ENCODE data around the gene WSCD1. TPM values are rescaled to one million over a fixed set of nuclear protein-coding genes. Genes with fewer than 3 reads are reported as not detected.

WSCD1 gene
- polyA plus RNA-seq, 3 donors = not detected

DNA sequence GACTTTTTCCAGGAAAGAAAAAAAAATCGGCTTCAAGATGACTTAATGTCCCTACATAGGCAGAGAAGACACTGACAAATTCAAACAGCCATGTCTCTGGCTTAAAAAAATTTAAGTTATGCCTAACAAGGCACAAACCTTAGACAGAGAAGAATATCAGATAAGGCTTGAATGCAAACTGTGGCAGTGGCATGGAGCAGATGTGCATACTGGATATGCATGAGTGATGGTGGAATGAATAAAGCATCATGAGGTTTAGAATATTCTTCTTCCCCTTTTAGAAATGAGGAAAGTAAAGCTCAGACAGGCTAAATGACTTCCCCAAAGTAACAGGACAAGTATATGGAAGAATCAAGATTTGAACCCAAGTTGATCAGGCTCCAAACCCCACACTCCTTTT lies 23.2 kb upstream of the WSCD1 start:
- no peaks in the 10 kb centered on the region for H4K20me1 ChIP-seq (ENCODE audit: insufficient read depth, low read length)
- Mint-ChIP-seq H3K36me3 (no peaks in the 10 kb centered on the region), H3K27ac (no peak overlapping the region), H3K27me3 (ENCODE audit: low read depth in 3 of 3) (peaks cover 4 to 5% (median 5%) of the 10 kb centered on the region in 3 donors), H3K4me1 (no peaks in the 10 kb centered on the region), H3K4me3 (no peak overlapping the region), H3K9me3 (peaks cover 0 to 2% (median 0%) of the 10 kb centered on the region in 7 donors)
- H3K36me3 ChIP-seq (replicated peaks in 1 of 2; ENCODE audit: control insufficient read depth in 1 of 2, insufficient read depth in 2 of 2, low read length in 2 of 2) = no peaks in the 10 kb centered on the region
- no peak overlapping the region for H3K4me3 ChIP-seq (replicated peaks in 1 of 3; ENCODE audit: low read depth in 2 of 3, low read length in 3 of 3)
- no CpG with 5 or more reads among the region's 1 CpG for WGBS (ENCODE audit: insufficient coverage)
- no peaks in the 10 kb centered on the region for H3K79me2 ChIP-seq (ENCODE audit: insufficient read depth, low read length)
- TF ChIP-seq, protein P1, sequence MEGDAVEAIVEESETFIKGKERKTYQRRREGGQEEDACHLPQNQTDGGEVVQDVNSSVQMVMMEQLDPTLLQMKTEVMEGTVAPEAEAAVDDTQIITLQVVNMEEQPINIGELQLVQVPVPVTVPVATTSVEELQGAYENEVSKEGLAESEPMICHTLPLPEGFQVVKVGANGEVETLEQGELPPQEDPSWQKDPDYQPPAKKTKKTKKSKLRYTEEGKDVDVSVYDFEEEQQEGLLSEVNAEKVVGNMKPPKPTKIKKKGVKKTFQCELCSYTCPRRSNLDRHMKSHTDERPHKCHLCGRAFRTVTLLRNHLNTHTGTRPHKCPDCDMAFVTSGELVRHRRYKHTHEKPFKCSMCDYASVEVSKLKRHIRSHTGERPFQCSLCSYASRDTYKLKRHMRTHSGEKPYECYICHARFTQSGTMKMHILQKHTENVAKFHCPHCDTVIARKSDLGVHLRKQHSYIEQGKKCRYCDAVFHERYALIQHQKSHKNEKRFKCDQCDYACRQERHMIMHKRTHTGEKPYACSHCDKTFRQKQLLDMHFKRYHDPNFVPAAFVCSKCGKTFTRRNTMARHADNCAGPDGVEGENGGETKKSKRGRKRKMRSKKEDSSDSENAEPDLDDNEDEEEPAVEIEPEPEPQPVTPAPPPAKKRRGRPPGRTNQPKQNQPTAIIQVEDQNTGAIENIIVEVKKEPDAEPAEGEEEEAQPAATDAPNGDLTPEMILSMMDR (IDR thresholded peaks at IDR 0.05) = no peak
- H3K4me1 ChIP-seq (ENCODE audit: control insufficient read depth in 1 of 2, insufficient read depth in 2 of 2, low read length in 2 of 2) = no peaks in the 10 kb centered on the region
- no peak overlapping the region for H3K9ac ChIP-seq (ENCODE audit: insufficient read depth, low read length, poor library complexity, severe bottlenecking)
- no peak overlapping the region for H3K4me2 ChIP-seq (replicated peaks; ENCODE audit: extremely low read depth, low read length, poor library complexity, severe bottlenecking)
- no peaks in the 10 kb centered on the region for H3K9me3 ChIP-seq (replicated peaks in 1 of 2; ENCODE audit: control insufficient read depth in 1 of 2, insufficient read depth in 1 of 2, low read length in 2 of 2)
- H2AFZ ChIP-seq (ENCODE audit: insufficient read depth, low read depth, low read length, poor library complexity, severe bottlenecking) = no peak overlapping the region
- intact Hi-C loops (cut with micrococcal nuclease) = no loop called here
- no peaks in the 10 kb centered on the region for H3K27me3 ChIP-seq (ENCODE audit: control insufficient read depth in 2 of 2, insufficient read depth in 2 of 2, low read length in 2 of 2)
- no peak overlapping the region for H3K27ac ChIP-seq (ENCODE audit: low read depth in 1 of 2, low read length in 2 of 2)
- no peak for DNase-seq

- Histone ChIP-seq H3K9me3 (replicated peaks in 1 of 2; ENCODE audit: control insufficient read depth in 1 of 2, insufficient read depth in 1 of 2, low read length in 2 of 2) (no peaks in the 10 kb centered on the region), H3K27ac (ENCODE audit: low read depth in 1 of 2, low read length in 2 of 2) (no peak overlapping the region), H2AFZ (ENCODE audit: insufficient read depth, low read depth, low read length, poor library complexity, severe bottlenecking) (no peak overlapping the region), H3K36me3 (replicated peaks in 1 of 2; ENCODE audit: control insufficient read depth in 1 of 2, insufficient read depth in 2 of 2, low read length in 2 of 2) (no peaks in the 10 kb centered on the region), H3K4me1 (ENCODE audit: control insufficient read depth in 1 of 2, insufficient read depth in 2 of 2, low read length in 2 of 2) (no peaks in the 10 kb centered on the region), H4K20me1 (ENCODE audit: insufficient read depth, low read length) (no peaks in the 10 kb centered on the region), H3K27me3 (ENCODE audit: control insufficient read depth in 2 of 2, insufficient read depth in 2 of 2, low read length in 2 of 2) (no peaks in the 10 kb centered on the region), H3K79me2 (ENCODE audit: insufficient read depth, low read length) (no peaks in the 10 kb centered on the region), H3K4me2 (replicated peaks; ENCODE audit: extremely low read depth, low read length, poor library complexity, severe bottlenecking) (no peak overlapping the region), H3K9ac (ENCODE audit: insufficient read depth, low read length, poor library complexity, severe bottlenecking) (no peak overlapping the region), H3K4me3 (replicated peaks in 1 of 3; ENCODE audit: low read depth in 2 of 3, low read length in 3 of 3) (no peak overlapping the region)
- intact Hi-C loops (cut with micrococcal nuclease) = no loop called here
- 82% methylated on average over 2 of the region's 3 CpGs for WGBS (ENCODE audit: insufficient coverage)
- no peaks in the 10 kb centered on the region for H3K4me1 Mint-ChIP-seq
- no peak for DNase-seq
- H3K4me3 Mint-ChIP-seq = no peak overlapping the region
- TF ChIP-seq, protein P1 (IDR thresholded peaks at IDR 0.05) = no peak
- peaks cover 5 to 7% (median 7%) of the 10 kb centered on the region in 3 donors for H3K27me3 Mint-ChIP-seq (ENCODE audit: low read depth in 3 of 3)
- H3K36me3 Mint-ChIP-seq = no peaks in the 10 kb centered on the region
- no peaks in the 10 kb centered on the region for H3K9me3 Mint-ChIP-seq
- no peak overlapping the region for H3K27ac Mint-ChIP-seq
These were observed 22.2 kb upstream of the WSCD1 start for GRCh38 chr17:6047966-6048365.
